ENCODE measurements around the gene CIDEB.
A peak's percentile ranks its signal among the peaks of the same experiment; 100 is the strongest.

CIDEB gene

DNA sequence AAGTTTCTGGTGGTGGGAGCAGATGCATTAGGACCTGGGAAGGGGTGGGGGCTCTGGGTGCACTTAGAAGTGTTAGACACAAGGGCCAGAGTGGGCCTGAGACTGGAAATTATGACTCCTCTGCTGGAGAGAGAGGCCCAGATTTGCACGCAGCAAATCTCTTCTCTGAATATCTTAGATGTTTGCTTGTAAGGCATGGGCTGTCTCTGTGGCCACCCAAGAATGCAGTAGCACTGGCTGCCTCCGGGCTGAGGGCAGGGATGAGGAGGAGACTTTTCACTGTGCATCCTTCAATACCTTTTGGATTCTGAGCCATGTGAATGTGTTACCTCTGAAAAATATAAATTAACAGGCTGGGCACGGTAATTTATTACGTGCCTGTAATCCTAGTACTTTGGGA, 22.4 kb downstream of the CIDEB start:
- H4K12ac ChIP-seq (ENCODE audit: low read depth, low read length) = no peak overlapping the region
- WGBS (ENCODE audit: extremely low coverage, insufficient coverage, insufficient read length) = no CpG with 5 or more reads among the region's 4 CpGs
- no peak overlapping the region for H2BK12ac ChIP-seq (ENCODE audit: low read length)
- H2BK120ac ChIP-seq (ENCODE audit: insufficient read depth, low read length, poor library complexity) = no peak overlapping the region
- peaks cover 7 to 12% of the 10 kb centered on the region in 2 experiments for H3K36me3 ChIP-seq (ENCODE audit: control insufficient read depth in 1 of 2, insufficient read depth in 2 of 2, low read length in 2 of 2)
- H3K27me3 ChIP-seq (ENCODE audit: insufficient read depth, low read length) = no peaks in the 10 kb centered on the region
- no peaks in the 10 kb centered on the region for H3K79me2 ChIP-seq (ENCODE audit: control insufficient read depth, insufficient read depth, low read length, poor library complexity)
- no peak overlapping the region for H3K27ac ChIP-seq (ENCODE audit: low read depth, low read length)
- peaks cover 0 to 4% of the 10 kb centered on the region in 2 experiments for H3K4me1 ChIP-seq (ENCODE audit: control insufficient read depth in 1 of 2, insufficient read depth in 2 of 2, low read length in 2 of 2)
- no peak overlapping the region for H3K18ac ChIP-seq (ENCODE audit: low read length)
- no peak overlapping the region for H4K91ac ChIP-seq (ENCODE audit: low read depth, low read length)
- no peak overlapping the region for H3K14ac ChIP-seq (ENCODE audit: low read length)
- no peak overlapping the region for H3K4me2 ChIP-seq (ENCODE audit: low read length)
- H3K4ac ChIP-seq (ENCODE audit: low read depth, low read length) = no peak overlapping the region
- no peak overlapping the region for H4K8ac ChIP-seq (ENCODE audit: low read depth, low read length)
- no peaks in the 10 kb centered on the region for H3K79me1 ChIP-seq (ENCODE audit: low read length)
- H3K9me3 ChIP-seq (ENCODE audit: insufficient read depth, low read depth, low read length) = no peaks in the 10 kb centered on the region
- no peak overlapping the region for H3K23ac ChIP-seq (ENCODE audit: low read length)
- H2AFZ ChIP-seq (ENCODE audit: insufficient read depth, low read length, poor library complexity) = no peak overlapping the region
- no peak overlapping the region for H2AK5ac ChIP-seq (ENCODE audit: low read length)
- H2BK5ac ChIP-seq (ENCODE audit: low read depth, low read length, poor library complexity) = no peak overlapping the region
- H3K4me3 ChIP-seq (ENCODE audit: low read depth, low read length) = no peak overlapping the region
- peak in 1 of 2 donors; percentile 50 for DNase-seq
- no peak overlapping the region for H3K9ac ChIP-seq (ENCODE audit: low read length)

DNA sequence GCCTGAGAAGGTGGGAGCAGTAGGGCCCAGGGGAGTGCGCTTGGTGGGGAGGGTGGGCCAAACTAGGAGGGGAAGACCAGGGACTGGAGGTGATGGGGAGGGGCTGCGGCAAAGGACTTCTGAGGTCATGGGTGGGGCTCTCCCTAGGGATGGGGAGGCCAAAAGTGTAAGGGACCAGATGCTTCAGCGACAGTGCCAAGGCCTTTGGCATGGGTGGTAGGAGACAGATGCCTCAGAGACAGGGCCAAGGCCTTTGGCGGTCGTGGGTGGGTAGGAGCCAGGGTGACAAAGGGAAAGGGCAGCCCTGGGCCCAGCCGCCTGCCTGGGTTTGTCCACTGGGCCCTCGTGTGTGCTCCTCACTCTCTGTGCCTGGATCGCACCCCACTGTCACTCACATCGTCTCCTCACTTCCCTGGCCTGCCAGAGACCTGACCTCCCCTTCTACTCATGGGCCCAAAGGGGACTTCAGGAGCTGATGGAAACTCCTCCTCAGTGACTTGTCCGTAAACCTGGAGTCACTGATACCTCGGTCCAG, 23.2 kb downstream of the CIDEB start:
- WGBS (ENCODE audit: extremely low coverage, insufficient coverage, insufficient read length) = no CpG with 5 or more reads among the region's 11 CpGs
- Histone ChIP-seq H3K4me3 (ENCODE audit: low read depth, low read length) (no peak overlapping the region), H2BK5ac (ENCODE audit: low read depth, low read length, poor library complexity) (no peak overlapping the region), H3K23ac (ENCODE audit: low read length) (no peak overlapping the region), H3K4me2 (ENCODE audit: low read length) (no peak overlapping the region), H4K91ac (ENCODE audit: low read depth, low read length) (no peak overlapping the region), H3K9ac (ENCODE audit: low read length) (no peak overlapping the region), H3K18ac (ENCODE audit: low read length) (no peak overlapping the region), H2BK120ac (ENCODE audit: insufficient read depth, low read length, poor library complexity) (no peak overlapping the region), H3K36me3 (ENCODE audit: control insufficient read depth in 1 of 2, insufficient read depth in 2 of 2, low read length in 2 of 2) (peaks cover under 1 to 4% of the 10 kb centered on the region in 2 experiments), H2BK12ac (ENCODE audit: low read length) (no peak overlapping the region), H4K12ac (ENCODE audit: low read depth, low read length) (no peak overlapping the region), H2AK5ac (ENCODE audit: low read length) (no peak overlapping the region), H3K27me3 (ENCODE audit: insufficient read depth, low read length) (no peaks in the 10 kb centered on the region), H3K4ac (ENCODE audit: low read depth, low read length) (no peak overlapping the region), H3K27ac (ENCODE audit: low read depth, low read length) (no peak overlapping the region), H3K14ac (ENCODE audit: low read length) (no peak overlapping the region), H2AFZ (ENCODE audit: insufficient read depth, low read length, poor library complexity) (no peak overlapping the region), H3K9me3 (ENCODE audit: insufficient read depth, low read depth, low read length) (no peaks in the 10 kb centered on the region), H3K79me2 (ENCODE audit: control insufficient read depth, insufficient read depth, low read length, poor library complexity) (no peaks in the 10 kb centered on the region), H4K8ac (ENCODE audit: low read depth, low read length) (no peak overlapping the region), H3K4me1 (ENCODE audit: control insufficient read depth in 1 of 2, insufficient read depth in 2 of 2, low read length in 2 of 2) (peaks cover 0 to 4% of the 10 kb centered on the region in 2 experiments), H3K79me1 (ENCODE audit: low read length) (no peaks in the 10 kb centered on the region)
- no peak for DNase-seq

DNA sequence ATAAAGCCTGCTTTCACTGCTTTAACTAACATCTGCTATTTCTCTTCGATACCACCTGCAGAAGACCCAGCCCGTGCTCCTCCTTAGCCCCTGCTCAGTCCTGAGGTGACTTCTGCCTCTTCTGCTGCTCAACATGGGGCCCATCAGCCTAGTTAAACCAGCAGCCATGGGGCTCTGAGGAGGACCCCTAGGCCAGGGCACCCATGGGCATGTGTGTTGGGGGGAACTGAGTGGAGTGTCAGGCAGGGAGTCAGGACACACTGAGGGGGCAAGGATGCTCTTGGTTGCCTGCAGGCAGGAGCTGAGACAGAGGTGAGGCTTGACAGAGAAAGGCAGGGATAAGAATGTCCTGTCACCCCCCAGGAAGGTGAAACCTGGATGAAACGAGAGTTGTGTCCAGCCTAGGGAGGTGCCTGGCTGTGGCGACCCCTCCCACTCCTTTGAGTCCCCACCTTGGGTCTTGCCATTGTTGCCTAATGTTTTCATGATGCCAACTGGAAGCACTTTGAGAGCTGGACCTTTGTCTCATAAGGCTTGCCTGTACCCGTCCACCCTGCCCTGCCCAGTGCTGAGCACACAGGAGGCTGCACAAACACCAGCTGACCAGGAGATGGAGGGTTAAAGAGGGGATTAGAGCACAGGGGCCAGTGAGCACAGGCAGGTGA, 23.8 kb downstream of the CIDEB start:
- Histone ChIP-seq H2BK120ac (ENCODE audit: insufficient read depth, low read length, poor library complexity) (no peak overlapping the region), H3K36me3 (ENCODE audit: control insufficient read depth in 1 of 2, insufficient read depth in 2 of 2, low read length in 2 of 2) (no peaks in the 10 kb centered on the region), H2AK5ac (ENCODE audit: low read length) (no peak overlapping the region), H2BK5ac (ENCODE audit: low read depth, low read length, poor library complexity) (no peak overlapping the region), H2BK12ac (ENCODE audit: low read length) (no peak overlapping the region), H3K4me2 (ENCODE audit: low read length) (no peak overlapping the region), H3K27me3 (ENCODE audit: insufficient read depth, low read length) (no peaks in the 10 kb centered on the region), H3K27ac (ENCODE audit: low read depth, low read length) (no peak overlapping the region), H4K8ac (ENCODE audit: low read depth, low read length) (no peak overlapping the region), H3K9me3 (ENCODE audit: insufficient read depth, low read depth, low read length) (no peaks in the 10 kb centered on the region), H2AFZ (ENCODE audit: insufficient read depth, low read length, poor library complexity) (no peak overlapping the region), H3K18ac (ENCODE audit: low read length) (no peak overlapping the region), H3K79me1 (ENCODE audit: low read length) (no peaks in the 10 kb centered on the region), H3K9ac (ENCODE audit: low read length) (no peak overlapping the region), H3K4ac (ENCODE audit: low read depth, low read length) (no peak overlapping the region), H3K23ac (ENCODE audit: low read length) (no peak overlapping the region), H4K91ac (ENCODE audit: low read depth, low read length) (no peak overlapping the region), H4K12ac (ENCODE audit: low read depth, low read length) (no peak overlapping the region), H3K4me3 (ENCODE audit: low read depth, low read length) (no peak overlapping the region), H3K14ac (ENCODE audit: low read length) (no peak overlapping the region), H3K4me1 (ENCODE audit: control insufficient read depth in 1 of 2, insufficient read depth in 2 of 2, low read length in 2 of 2) (peaks cover 4 to 9% of the 10 kb centered on the region in 2 experiments), H3K79me2 (ENCODE audit: control insufficient read depth, insufficient read depth, low read length, poor library complexity) (no peaks in the 10 kb centered on the region)
- DNase-seq = no peak
- WGBS (ENCODE audit: extremely low coverage, insufficient coverage, insufficient read length) = no CpG with 5 or more reads among the region's 5 CpGs

DNA sequence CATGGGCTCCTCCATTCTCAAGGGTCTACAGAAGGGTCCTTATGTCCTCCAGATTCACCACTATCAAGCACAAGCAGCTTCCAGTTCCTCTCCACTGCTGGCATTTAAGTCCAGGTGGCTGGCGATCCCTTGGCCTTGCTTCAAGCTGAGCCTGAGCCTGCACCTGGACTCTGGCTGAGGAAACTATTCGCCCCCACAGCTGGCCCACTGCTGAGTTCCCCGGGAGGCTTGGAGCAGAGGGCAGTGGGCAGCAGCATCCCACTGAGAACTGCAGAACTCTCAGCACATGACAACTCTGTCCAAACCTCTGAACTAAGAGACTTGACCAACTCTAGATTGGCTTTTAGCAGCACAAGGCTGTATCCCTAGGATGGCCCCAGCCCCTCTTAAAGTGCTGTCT, 25.0 kb downstream of the CIDEB start:
- Histone ChIP-seq H2BK5ac (ENCODE audit: low read depth, low read length, poor library complexity) (no peak overlapping the region), H3K4me2 (ENCODE audit: low read length) (no peak overlapping the region), H3K9ac (ENCODE audit: low read length) (no peak overlapping the region), H2BK12ac (ENCODE audit: low read length) (no peak overlapping the region), H3K14ac (ENCODE audit: low read length) (no peak overlapping the region), H3K9me3 (ENCODE audit: insufficient read depth, low read depth, low read length) (no peaks in the 10 kb centered on the region), H3K4me3 (ENCODE audit: low read depth, low read length) (no peak overlapping the region), H4K8ac (ENCODE audit: low read depth, low read length) (no peak overlapping the region), H2AFZ (ENCODE audit: insufficient read depth, low read length, poor library complexity) (no peak overlapping the region), H3K79me2 (ENCODE audit: control insufficient read depth, insufficient read depth, low read length, poor library complexity) (no peaks in the 10 kb centered on the region), H2AK5ac (ENCODE audit: low read length) (no peak overlapping the region), H3K27me3 (ENCODE audit: insufficient read depth, low read length) (no peaks in the 10 kb centered on the region), H3K4me1 (ENCODE audit: control insufficient read depth in 1 of 2, insufficient read depth in 2 of 2, low read length in 2 of 2) (peaks cover 4 to 9% of the 10 kb centered on the region in 2 experiments), H4K12ac (ENCODE audit: low read depth, low read length) (no peak overlapping the region), H4K91ac (ENCODE audit: low read depth, low read length) (no peak overlapping the region), H3K79me1 (ENCODE audit: low read length) (no peaks in the 10 kb centered on the region), H3K27ac (ENCODE audit: low read depth, low read length) (no peak overlapping the region), H2BK120ac (ENCODE audit: insufficient read depth, low read length, poor library complexity) (no peak overlapping the region), H3K23ac (ENCODE audit: low read length) (no peak overlapping the region), H3K18ac (ENCODE audit: low read length) (no peak overlapping the region), H3K36me3 (ENCODE audit: control insufficient read depth in 1 of 2, insufficient read depth in 2 of 2, low read length in 2 of 2) (no peaks in the 10 kb centered on the region), H3K4ac (ENCODE audit: low read depth, low read length) (no peak overlapping the region)
- no CpG with 5 or more reads among the region's 3 CpGs for WGBS (ENCODE audit: extremely low coverage, insufficient coverage, insufficient read length)
- no peak for DNase-seq

Data from trophoblast cell (in vitro differentiated cells and primary cell).